ENCODE data around the gene CWC22.

DNA sequence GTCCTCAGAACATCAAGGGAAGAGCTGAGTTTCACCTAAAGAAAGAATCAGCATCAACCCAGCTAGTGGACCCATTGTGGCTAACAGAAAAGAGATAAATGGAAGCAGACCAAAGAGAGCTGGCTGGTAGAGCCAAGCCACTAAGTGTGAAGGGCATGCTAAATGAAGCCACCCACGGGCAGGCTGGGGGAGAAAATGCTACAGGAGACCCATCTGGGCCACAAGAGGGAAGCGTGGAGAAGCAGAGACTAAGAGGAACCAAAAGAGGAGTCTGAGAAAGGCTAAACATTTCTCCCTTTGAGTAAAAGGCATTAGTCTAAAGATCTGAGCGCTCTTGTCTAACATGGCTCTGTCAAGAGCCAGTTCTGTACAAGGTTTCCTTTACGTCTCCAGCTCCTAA lies 15.8 kb downstream of the CWC22 start:
- no peak for TF ChIP-seq SP1 (IDR thresholded peaks at IDR 0.05)
- TF ChIP-seq ZNF384 (IDR thresholded peaks at IDR 0.05) = no peak
- TF ChIP-seq ARNT (IDR thresholded peaks at IDR 0.05) = no peak
- no peak for TF ChIP-seq SUZ12 (IDR thresholded peaks at IDR 0.05)
- no peak for TF ChIP-seq BHLHE40 (IDR thresholded peaks at IDR 0.05; ENCODE audit: borderline replicate concordance)

All from HEK293T (cell line).